ENCODE measurements around the gene RHOA.

The RHOA gene

DNA sequence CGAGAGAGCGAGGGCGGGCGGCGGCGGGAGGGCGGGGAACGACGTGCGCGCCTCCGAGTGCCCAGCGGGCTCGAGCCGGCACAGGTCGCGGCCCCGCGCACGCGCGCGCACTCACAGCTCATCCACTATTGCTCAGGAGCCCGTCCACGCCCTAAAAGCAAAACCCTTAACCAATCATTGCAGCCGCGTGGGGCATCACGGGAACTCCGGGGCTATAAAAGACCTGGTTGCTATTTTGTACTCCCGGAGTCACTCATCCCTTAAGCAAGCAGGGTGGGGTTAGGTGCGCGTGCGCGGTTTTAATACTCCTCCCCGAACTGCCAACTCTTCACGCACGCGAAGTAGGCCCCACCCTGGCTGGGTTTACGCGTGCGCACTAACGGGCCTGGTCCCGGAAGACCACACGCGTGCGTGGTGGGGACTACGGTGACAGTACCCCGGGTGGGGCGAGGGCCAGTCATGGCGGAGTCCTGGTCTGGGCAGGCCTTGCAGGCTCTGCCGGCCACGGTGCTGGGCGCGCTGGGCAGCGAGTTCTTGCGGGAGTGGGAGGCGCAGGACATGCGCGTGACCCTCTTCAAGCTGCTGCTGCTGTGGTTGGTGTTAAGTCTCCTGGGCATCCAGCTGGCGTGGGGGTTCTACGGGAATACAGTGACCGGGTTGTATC, at the start of gene RHOA, which contains the start of gene TCTA:
Gene RHOA, minus strand, starts transcription at position 9 of the 664 bp plus-strand sequence. CDS start 36,387 bp downstream, outside the sequence.
Gene TCTA, plus strand, starts transcription at position 456 of the 664 bp plus-strand sequence. Its CDS starts 4 bp downstream, at position 460.
- DNase-seq = peak; percentile 98

DNA sequence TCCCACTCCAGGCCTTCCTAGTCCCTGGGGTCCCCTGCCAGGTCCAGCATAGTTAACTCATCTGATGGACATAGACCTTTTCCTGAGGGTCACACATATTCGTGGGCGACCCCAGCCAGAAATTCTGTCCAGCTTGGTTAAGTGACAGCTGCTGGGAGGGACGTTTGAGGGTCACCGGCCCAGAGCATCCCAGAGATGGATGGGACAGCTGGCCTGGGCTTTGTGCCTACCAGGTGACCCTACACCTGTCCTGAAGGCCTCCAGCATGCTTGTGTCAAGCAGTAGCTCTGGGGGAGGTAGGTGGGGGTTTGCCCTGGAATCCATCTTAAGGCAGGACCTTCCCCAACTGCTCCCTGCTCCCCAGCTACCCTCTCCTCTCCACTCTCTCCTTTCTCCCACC, 49.2 kb upstream of the RHOA start:
- DNase-seq = no peak

GRCh38 chr3:49460188-49460890, 48.6 kb upstream of the RHOA start:
- no peak for DNase-seq

GRCh38 chr3:49456466-49456865, 44.7 kb upstream of the RHOA start:
- no peak for DNase-seq

GRCh38 chr3:49454898-49455681, 43.3 kb upstream of the RHOA start:
- DNase-seq = no peak

- DNase-seq = no peak
Measured at GRCh38 chr3:49454458-49454857, 42.7 kb upstream of the RHOA start.

GRCh38 chr3:49453621-49454020, 41.8 kb upstream of the RHOA start:
- DNase-seq = no peak

- no peak for DNase-seq
Measured at GRCh38 chr3:49445391-49445790, 33.6 kb upstream of the RHOA start.

- DNase-seq = no peak
Measured at GRCh38 chr3:49434731-49435130, 23.0 kb upstream of the RHOA start.

- no peak for DNase-seq
Measured at GRCh38 chr3:49428752-49429080, 16.9 kb upstream of the RHOA start.

GRCh38 chr3:49427586-49427985, 15.8 kb upstream of the RHOA start:
- no peak for DNase-seq

DNA sequence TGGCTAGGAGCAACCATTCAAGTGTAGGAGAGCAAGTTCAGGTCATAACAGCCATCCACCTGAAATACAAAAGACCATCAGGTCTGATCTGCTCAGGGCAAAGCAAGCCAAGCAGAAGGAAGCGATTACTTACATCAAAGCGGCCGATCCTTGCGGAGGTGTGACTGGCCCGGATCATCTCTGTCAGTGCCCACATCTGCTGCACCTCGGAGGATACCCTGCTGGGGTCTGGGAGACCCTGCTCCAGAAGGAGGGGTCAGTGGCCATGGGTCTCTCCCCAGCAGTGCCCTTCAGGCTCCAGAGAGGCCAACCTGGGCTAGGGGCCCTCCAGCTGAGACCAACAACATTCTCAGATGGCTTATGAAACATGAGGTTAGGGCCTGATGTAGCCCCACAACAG, 13.0 kb upstream of the RHOA start:
- DNase-seq = no peak

- no peak for DNase-seq
Measured at GRCh38 chr3:49422379-49423248, 10.8 kb upstream of the RHOA start, which contains the start of gene AMT. AMT (minus strand) TSS chr3:49422473; CDS start chr3:49422450, 23 bp downstream.

- DNase-seq = no peak
Measured at GRCh38 chr3:49421890-49422378, 10.2 kb upstream of the RHOA start.

GRCh38 chr3:49417516-49418120, 5.8 kb upstream of the RHOA start:
- no peak for DNase-seq

GRCh38 chr3:49416867-49417266, 5.1 kb upstream of the RHOA start:
- no peak for DNase-seq

GRCh38 chr3:49415931-49416601, 4.3 kb upstream of the RHOA start:
- DNase-seq = no peak

GRCh38 chr3:49414753-49415152, 3.0 kb upstream of the RHOA start:
- DNase-seq = no peak

- no peak for DNase-seq
Measured at GRCh38 chr3:49413338-49413734, 1.6 kb upstream of the RHOA start.

DNA sequence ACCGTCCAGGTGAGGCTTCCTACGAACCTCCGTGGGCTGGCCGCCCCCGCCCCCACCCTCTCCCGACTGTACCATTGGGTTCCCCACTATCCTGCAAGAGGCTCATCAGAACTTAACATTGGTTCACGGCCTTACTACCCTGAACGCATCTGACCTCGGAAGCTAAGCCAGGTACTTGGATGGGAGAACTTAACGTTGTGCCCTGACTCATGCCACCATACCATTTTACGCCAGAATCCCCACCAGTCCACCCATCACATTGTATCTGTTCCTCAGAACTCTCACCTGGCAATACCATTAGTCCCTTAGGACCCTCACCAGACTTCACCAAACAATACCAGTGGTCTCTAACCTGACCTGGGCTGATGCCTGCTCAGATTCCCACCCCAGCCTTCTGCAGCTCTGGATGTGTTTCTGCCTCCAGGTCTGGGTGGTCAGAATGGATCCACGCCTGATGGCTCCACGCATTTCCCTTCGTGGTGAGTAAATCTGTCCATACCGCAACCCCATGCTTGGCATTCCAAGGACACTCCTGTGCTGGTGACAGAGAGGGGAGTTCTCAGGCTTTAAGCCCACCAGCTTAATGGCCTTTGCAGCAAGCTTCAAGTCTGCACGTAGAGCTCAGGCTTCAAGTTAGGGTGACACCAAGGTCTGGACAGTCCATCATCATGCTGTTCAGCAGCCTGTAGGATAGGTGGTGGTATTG, 1.0 kb upstream of the RHOA start:
- no peak for DNase-seq

- peak; percentile 21 for DNase-seq
Measured at GRCh38 chr3:49411535-49411967, 225 bp downstream of the RHOA start.

All from NCI-H2029 (cell line).